SK-N-SH (cell line): ENCODE results near the gene AP4B1. TPM values are rescaled to one million over a fixed set of nuclear protein-coding genes. Genes with fewer than 3 reads are reported as not detected.
A peak's percentile ranks its signal among the peaks of the same experiment; 100 is the strongest.

Source experiments
- CTCF ChIA-PET: fragments of 300-600, 350-600 bp; formaldehyde crosslinking; extraction: SDS; loops from one replicate; lab custom pipeline; 2021; lab: Yijun Ruan, JAX
- POLR2A ChIA-PET: fragments of 350-600 bp; sonication (Branson Sonifier 250); formaldehyde crosslinking; extraction: SDS; loops from one replicate; lab custom pipeline; 2020; ENCODE audit warnings: antibody characterized with exemption, inconsistent platforms; lab: Yijun Ruan, JAX
- DNase-seq: peaks from one replicate; pipeline ENCODE4 v3.0.0; 2012
- H2AFZ ChIP-seq: fragments of 200-600 bp; sonication (generic); 2 replicates; pipeline ENCODE4 v1.8.1; 2016; ENCODE audit warnings: antibody characterized with exemption, mild to moderate bottlenecking, low read depth
- H3F3A ChIP-seq: fragments of 200-600 bp; sonication (generic); replicated peaks from 2 replicates; pipeline ENCODE3; 2016; ENCODE audit warnings: antibody characterized with exemption, mild to moderate bottlenecking; ENCODE audit not compliant: insufficient read depth
- H3K27ac ChIP-seq, 2 experiments: fragments of 200-500 bp in 1 of 2; fragments of 200-600 bp in 1 of 2; sonication (Bioruptor generic) in 1 of 2; sonication (generic), shearing (Covaris generic) in 1 of 2; 2 replicates each; pipeline versions ENCODE4 v1.5.1 to v1.6.1; 2014 to 2016; ENCODE audit warnings: low read depth in 2 of 2, inconsistent platforms in 1 of 2, low read length in 1 of 2, mild to moderate bottlenecking in 1 of 2, mixed read lengths in 1 of 2
- H3K27me3 ChIP-seq: fragments of 200-600 bp; sonication (generic), shearing (Covaris generic); 2 replicates; pipeline ENCODE4 v1.6.1; 2016; ENCODE audit warnings: mixed run types; ENCODE audit not compliant: insufficient read depth
- H3K36me3 ChIP-seq, 2 experiments: fragments of 200-500 bp in 1 of 2; fragments of 200-600 bp in 1 of 2; sonication (Bioruptor generic) in 1 of 2; sonication (generic) in 1 of 2; replicated peaks in 1 of 2; 2 replicates each; pipeline versions ENCODE3 to v1.5.1; 2014 to 2016; ENCODE audit warnings: low read length in 1 of 2, mild to moderate bottlenecking in 1 of 2; ENCODE audit not compliant: insufficient read depth in 2 of 2, control insufficient read depth in 1 of 2
- H3K4me1 ChIP-seq, 2 experiments: fragments of 200-500 bp in 1 of 2; fragments of 200-600 bp in 1 of 2; sonication (Bioruptor generic) in 1 of 2; sonication (generic), shearing (Covaris generic) in 1 of 2; 2 replicates each; pipeline versions ENCODE4 v1.5.1 to v1.6.1; 2014 to 2016; ENCODE audit warnings: low read depth in 1 of 2, low read length in 1 of 2, mixed run types in 1 of 2; ENCODE audit not compliant: insufficient read depth in 2 of 2, control insufficient read depth in 1 of 2
- H3K4me2 ChIP-seq: fragments of 200-600 bp; sonication (generic), shearing (Covaris generic); 2 replicates; pipeline ENCODE4 v1.6.1; 2017; ENCODE audit warnings: mixed run types
- H3K4me3 ChIP-seq, 2 experiments: fragments of 200-500 bp in 1 of 2; fragments of 200-600 bp in 1 of 2; sonication (Bioruptor generic) in 1 of 2; sonication (generic), shearing (Covaris generic) in 1 of 2; 2 replicates each; pipeline versions ENCODE4 v1.5.1 to v1.8.1; 2014 to 2016; ENCODE audit warnings: low read depth in 2 of 2, inconsistent platforms in 1 of 2, low read length in 1 of 2, mild to moderate bottlenecking in 1 of 2, mixed read lengths in 1 of 2, moderate library complexity in 1 of 2
- H3K79me2 ChIP-seq: fragments of 200-600 bp; sonication (generic); 2 replicates; pipeline ENCODE4 v1.8.1; 2017; ENCODE audit warnings: mild to moderate bottlenecking; ENCODE audit not compliant: insufficient read depth
- H3K9ac ChIP-seq: fragments of 200-600 bp; sonication (generic); 2 replicates; pipeline ENCODE4 v1.6.1; 2017; ENCODE audit warnings: mixed run types
- H3K9me2 ChIP-seq: fragments of 200-600 bp; sonication (generic); 2 replicates; pipeline ENCODE4 v1.6.1; 2017; ENCODE audit warnings: mixed run types
- H3K9me3 ChIP-seq: fragments of 200-600 bp; sonication (generic); 2 replicates; pipeline ENCODE4 v1.6.1; 2017; ENCODE audit warnings: mixed run types, mild to moderate bottlenecking, moderate library complexity
- H4K20me1 ChIP-seq: fragments of 200-600 bp; sonication (generic); 2 replicates; pipeline ENCODE4 v1.6.1; 2017; ENCODE audit warnings: mild to moderate bottlenecking, mixed run types; ENCODE audit not compliant: insufficient read depth
- CHD2 ChIP-seq: fragments of 150-350 bp; IDR thresholded peaks from 2 replicates; pipeline ENCODE4 v1.6.1; 2018; ENCODE audit warnings: low read length; ENCODE audit not compliant: partially characterized antibody
- ELF1 ChIP-seq: IDR thresholded peaks from 2 replicates; pipeline ENCODE4 v1.4.0; 2012
- EP300 ChIP-seq, 2 experiments: IDR thresholded peaks; 2 replicates each; pipeline versions ENCODE4 v1.4.0 to v1.6.1; 2012; ENCODE audit warnings: borderline replicate concordance in 1 of 2, low read depth in 1 of 2, low read length in 1 of 2
- FOSL2 ChIP-seq: IDR thresholded peaks from 2 replicates; pipeline ENCODE4 v1.4.0; 2012; ENCODE audit warnings: low read depth, mild to moderate bottlenecking, moderate library complexity, borderline replicate concordance
- FOXJ3 ChIP-seq: sonication (generic); formaldehyde crosslinking; IDR thresholded peaks from 2 replicates; pipeline ENCODE4 v1.5.1; 2020; ENCODE audit warnings: mild to moderate bottlenecking, missing genetic modification reagents
- GABPA ChIP-seq: IDR thresholded peaks from 2 replicates; pipeline ENCODE4 v1.4.0; 2012; ENCODE audit warnings: low read depth, mild to moderate bottlenecking
- GATA2 ChIP-seq: sonication (generic); formaldehyde crosslinking; IDR thresholded peaks from 2 replicates; pipeline ENCODE4 v1.5.0; 2020; ENCODE audit warnings: mild to moderate bottlenecking, missing genetic modification reagents
- MXI1 ChIP-seq: IDR thresholded peaks from 2 replicates; pipeline ENCODE4 v1.6.1; 2012; ENCODE audit warnings: mild to moderate bottlenecking, low read depth, low read length, improper control_type of control experiment
- POLR2AphosphoS5 ChIP-seq: IDR thresholded peaks from 2 replicates; pipeline ENCODE4 v1.6.1; 2012; ENCODE audit warnings: low read depth, low read length
- RCOR1 ChIP-seq: fragments of 150-350 bp; IDR thresholded peaks from 2 replicates; pipeline ENCODE4 v1.6.1; 2017; ENCODE audit warnings: antibody characterized with exemption, low read length
- RFX5 ChIP-seq: IDR thresholded peaks from 2 replicates; pipeline ENCODE4 v1.6.1; 2012; ENCODE audit warnings: mild to moderate bottlenecking, improper control_type of control experiment, low read length
- RXRA ChIP-seq: IDR thresholded peaks from 2 replicates; pipeline ENCODE4 v1.4.0; 2012; ENCODE audit warnings: low read depth, mild to moderate bottlenecking, borderline replicate concordance
- SIN3A ChIP-seq: IDR thresholded peaks from 2 replicates; pipeline ENCODE4 v1.6.1; 2012; ENCODE audit warnings: low read depth, mild to moderate bottlenecking, low read length, moderate library complexity, borderline replicate concordance
- SMC3 ChIP-seq: IDR thresholded peaks from 2 replicates; pipeline ENCODE4 v1.6.1; 2012; ENCODE audit warnings: low read depth, low read length, improper control_type of control experiment
- TAF1 ChIP-seq: IDR thresholded peaks from 2 replicates; pipeline ENCODE4 v1.6.1; 2012; ENCODE audit warnings: low read depth, mild to moderate bottlenecking, low read length, moderate library complexity, borderline replicate concordance
- TEAD4 ChIP-seq: IDR thresholded peaks from 2 replicates; pipeline ENCODE4 v1.4.0; 2012; ENCODE audit warnings: mild to moderate bottlenecking, borderline replicate concordance; ENCODE audit not compliant: insufficient read depth
- YY1 ChIP-seq: IDR thresholded peaks from 2 replicates; pipeline ENCODE4 v1.4.0; 2012; ENCODE audit warnings: low read depth, mild to moderate bottlenecking
- WGBS: methylation state at CpG from one replicate; pipeline ENCODE4 v1.1.6; 2017; ENCODE audit warnings: low lambda C conversion rate; 5-methylcytosine and 5-hydroxymethylcytosine counted together
- polyA plus RNA-seq, 3 experiments: library from polyadenylated mRNA; depleted of rRNA; stranded (reverse); fragments of >200 nt; gene quantifications; 2 replicates each; pipeline ENCODE4 v1.2.3, GENCODE V29; 2012
- TF ChIP-seq, protein P1 (sequence below): IDR thresholded peaks from 2 replicates; pipeline ENCODE4 v1.4.0; 2012; ENCODE audit warnings: low read depth
- TF ChIP-seq, protein P2 (sequence below): IDR thresholded peaks from 2 replicates; pipeline ENCODE4; 2012
- TF ChIP-seq, protein P3 (sequence below): fragments of 150-350 bp; IDR thresholded peaks from 2 replicates; pipeline ENCODE4 v1.6.1; 2016; ENCODE audit warnings: mild to moderate bottlenecking, low read depth, low read length
- TF ChIP-seq, protein P4 (sequence below): IDR thresholded peaks from 2 replicates; pipeline ENCODE4 v1.4.0; 2012; ENCODE audit warnings: low read depth, borderline replicate concordance
- TF ChIP-seq, protein P5 (sequence below): IDR thresholded peaks from 2 replicates; pipeline ENCODE4 v1.6.1; 2012; ENCODE audit warnings: mild to moderate bottlenecking, low read depth, low read length, moderate library complexity
- TF ChIP-seq, protein P6 (sequence below): IDR thresholded peaks from 2 replicates; pipeline ENCODE4 v1.4.0; 2012; ENCODE audit warnings: low read depth, borderline replicate concordance

AP4B1 gene
- polyA plus RNA-seq, 1 of the 3 experiments (the other 2 are of a cell fraction), result 11.5 TPM

DNA sequence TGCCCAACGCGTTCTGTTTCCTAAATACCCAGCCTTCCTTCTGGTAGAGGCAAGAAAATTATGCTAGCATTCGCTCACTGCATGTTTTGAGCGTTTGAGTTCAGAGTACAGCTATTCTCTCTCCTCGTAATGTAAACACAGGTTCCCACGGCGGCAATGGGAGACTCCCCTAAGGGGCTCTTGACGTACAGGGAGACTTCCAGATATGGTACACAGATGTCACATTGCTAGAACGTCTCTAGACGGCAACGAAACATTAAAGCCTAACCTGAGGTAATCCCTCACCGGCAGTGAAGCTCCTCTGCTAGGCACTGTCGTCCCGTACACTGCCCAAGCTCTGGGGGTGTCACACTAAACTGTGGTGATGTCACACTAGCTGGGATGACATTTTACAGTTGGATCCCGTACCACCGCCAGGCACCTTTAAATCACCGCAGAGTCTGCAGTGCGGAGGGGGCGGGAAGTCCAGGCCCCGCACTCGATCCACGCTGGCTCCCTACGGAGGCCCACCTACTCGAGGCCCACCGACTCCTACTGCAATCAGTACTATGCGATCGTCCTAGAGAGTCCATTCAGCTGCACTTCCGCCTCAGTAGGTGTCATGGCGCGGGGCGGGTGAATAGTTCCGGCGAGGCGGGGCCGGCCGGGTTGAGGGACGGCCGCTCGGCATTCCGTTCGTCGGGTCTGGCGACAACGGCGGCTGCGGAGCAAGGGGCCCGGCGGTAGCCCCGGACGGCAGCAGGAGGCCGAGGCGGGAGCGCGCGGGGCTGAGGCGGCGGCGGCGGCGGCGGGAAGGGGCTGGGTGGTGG lies 24.5 kb upstream of the AP4B1 start, which contains the start of gene HIPK1:
HIPK1 (plus strand) TSS at position 384 of the 809 bp plus-strand sequence.
- Histone ChIP-seq H3K9ac (peak within 1 kb of the TSS; percentile 98), H2AFZ (peak within 1 kb of the TSS; percentile 98), H3K27ac (peak within 1 kb of the TSS; percentile 86 to 89), H3K4me2 (peak within 1 kb of the TSS; percentile 95), H3K4me3 (peak within 1 kb of the TSS; percentile 93 to 99), H3K36me3 (no peaks in the 10 kb centered on the region), H3K27me3 (no peaks in the 10 kb centered on the region), H3F3A (no peaks in the 10 kb centered on the region), H3K9me3 (no peaks in the 10 kb centered on the region), H3K4me1 (peaks cover 8 to 22% of the 10 kb centered on the region in 2 experiments), H3K79me2 (peaks cover 48% of the 10 kb centered on the region), H3K9me2 (no peaks in the 10 kb centered on the region), H4K20me1 (peaks cover 35% of the 10 kb centered on the region)
- ChIA-PET POLR2A (interaction anchor here (0.8 to 2.9 kb wide), 3 partner anchors 24 to 170 kb away, joined by 3 to 21 read pairs (median 4); partner anchors contain the start of genes AP4B1, DCLRE1B, PHTF1 and RSBN1), CTCF (interaction anchor here (0.7 to 3.2 kb wide), 9 partner anchors 10 to 354 kb away, joined by 3 to 19 read pairs (median 4); partner anchors contain the start of genes AP4B1, DCLRE1B and RSBN1)
- 3% methylated on average over 14 of the region's 61 CpGs for WGBS
- DNase-seq, result peak; percentile 95
- TF ChIP-seq RXRA, result no peak
- peak; percentile 98 for TF ChIP-seq YY1
- TF ChIP-seq, protein P1, sequence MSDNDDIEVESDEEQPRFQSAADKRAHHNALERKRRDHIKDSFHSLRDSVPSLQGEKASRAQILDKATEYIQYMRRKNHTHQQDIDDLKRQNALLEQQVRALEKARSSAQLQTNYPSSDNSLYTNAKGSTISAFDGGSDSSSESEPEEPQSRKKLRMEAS, result peak; percentile 80
- peak; percentile 94 for TF ChIP-seq SIN3A
- peak; percentile 100 for TF ChIP-seq ELF1
- peak; percentile 44; the same call in 1 of the 2 replicates for TF ChIP-seq GATA2
- TF ChIP-seq, protein P2, sequence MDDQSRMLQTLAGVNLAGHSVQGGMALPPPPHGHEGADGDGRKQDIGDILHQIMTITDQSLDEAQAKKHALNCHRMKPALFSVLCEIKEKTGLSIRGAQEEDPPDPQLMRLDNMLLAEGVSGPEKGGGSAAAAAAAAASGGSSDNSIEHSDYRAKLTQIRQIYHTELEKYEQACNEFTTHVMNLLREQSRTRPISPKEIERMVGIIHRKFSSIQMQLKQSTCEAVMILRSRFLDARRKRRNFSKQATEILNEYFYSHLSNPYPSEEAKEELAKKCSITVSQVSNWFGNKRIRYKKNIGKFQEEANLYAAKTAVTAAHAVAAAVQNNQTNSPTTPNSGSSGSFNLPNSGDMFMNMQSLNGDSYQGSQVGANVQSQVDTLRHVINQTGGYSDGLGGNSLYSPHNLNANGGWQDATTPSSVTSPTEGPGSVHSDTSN, result peak; percentile 51; the same call in 1 of the 2 replicates
- peak; percentile 61; the same call in 1 of the 2 replicates for TF ChIP-seq RFX5
- TF ChIP-seq FOSL2, result no peak
- peak; percentile 15; the same call in 1 of the 2 replicates for TF ChIP-seq SMC3
- peak; percentile 78; the same call in 1 of the 2 replicates for TF ChIP-seq POLR2AphosphoS5
- no peak; the same call in 1 of the 2 replicates for TF ChIP-seq RCOR1
- TF ChIP-seq, protein P3, sequence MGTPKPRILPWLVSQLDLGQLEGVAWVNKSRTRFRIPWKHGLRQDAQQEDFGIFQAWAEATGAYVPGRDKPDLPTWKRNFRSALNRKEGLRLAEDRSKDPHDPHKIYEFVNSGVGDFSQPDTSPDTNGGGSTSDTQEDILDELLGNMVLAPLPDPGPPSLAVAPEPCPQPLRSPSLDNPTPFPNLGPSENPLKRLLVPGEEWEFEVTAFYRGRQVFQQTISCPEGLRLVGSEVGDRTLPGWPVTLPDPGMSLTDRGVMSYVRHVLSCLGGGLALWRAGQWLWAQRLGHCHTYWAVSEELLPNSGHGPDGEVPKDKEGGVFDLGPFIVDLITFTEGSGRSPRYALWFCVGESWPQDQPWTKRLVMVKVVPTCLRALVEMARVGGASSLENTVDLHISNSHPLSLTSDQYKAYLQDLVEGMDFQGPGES, result no peak
- no peak for TF ChIP-seq TEAD4
- TF ChIP-seq MXI1, result peak; percentile 86
- TF ChIP-seq, protein P4, sequence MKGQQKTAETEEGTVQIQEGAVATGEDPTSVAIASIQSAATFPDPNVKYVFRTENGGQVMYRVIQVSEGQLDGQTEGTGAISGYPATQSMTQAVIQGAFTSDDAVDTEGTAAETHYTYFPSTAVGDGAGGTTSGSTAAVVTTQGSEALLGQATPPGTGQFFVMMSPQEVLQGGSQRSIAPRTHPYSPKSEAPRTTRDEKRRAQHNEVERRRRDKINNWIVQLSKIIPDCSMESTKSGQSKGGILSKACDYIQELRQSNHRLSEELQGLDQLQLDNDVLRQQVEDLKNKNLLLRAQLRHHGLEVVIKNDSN, result no peak
- peak; percentile 67 for TF ChIP-seq TAF1
- TF ChIP-seq, protein P5, sequence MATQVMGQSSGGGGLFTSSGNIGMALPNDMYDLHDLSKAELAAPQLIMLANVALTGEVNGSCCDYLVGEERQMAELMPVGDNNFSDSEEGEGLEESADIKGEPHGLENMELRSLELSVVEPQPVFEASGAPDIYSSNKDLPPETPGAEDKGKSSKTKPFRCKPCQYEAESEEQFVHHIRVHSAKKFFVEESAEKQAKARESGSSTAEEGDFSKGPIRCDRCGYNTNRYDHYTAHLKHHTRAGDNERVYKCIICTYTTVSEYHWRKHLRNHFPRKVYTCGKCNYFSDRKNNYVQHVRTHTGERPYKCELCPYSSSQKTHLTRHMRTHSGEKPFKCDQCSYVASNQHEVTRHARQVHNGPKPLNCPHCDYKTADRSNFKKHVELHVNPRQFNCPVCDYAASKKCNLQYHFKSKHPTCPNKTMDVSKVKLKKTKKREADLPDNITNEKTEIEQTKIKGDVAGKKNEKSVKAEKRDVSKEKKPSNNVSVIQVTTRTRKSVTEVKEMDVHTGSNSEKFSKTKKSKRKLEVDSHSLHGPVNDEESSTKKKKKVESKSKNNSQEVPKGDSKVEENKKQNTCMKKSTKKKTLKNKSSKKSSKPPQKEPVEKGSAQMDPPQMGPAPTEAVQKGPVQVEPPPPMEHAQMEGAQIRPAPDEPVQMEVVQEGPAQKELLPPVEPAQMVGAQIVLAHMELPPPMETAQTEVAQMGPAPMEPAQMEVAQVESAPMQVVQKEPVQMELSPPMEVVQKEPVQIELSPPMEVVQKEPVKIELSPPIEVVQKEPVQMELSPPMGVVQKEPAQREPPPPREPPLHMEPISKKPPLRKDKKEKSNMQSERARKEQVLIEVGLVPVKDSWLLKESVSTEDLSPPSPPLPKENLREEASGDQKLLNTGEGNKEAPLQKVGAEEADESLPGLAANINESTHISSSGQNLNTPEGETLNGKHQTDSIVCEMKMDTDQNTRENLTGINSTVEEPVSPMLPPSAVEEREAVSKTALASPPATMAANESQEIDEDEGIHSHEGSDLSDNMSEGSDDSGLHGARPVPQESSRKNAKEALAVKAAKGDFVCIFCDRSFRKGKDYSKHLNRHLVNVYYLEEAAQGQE, result no peak
- peak; percentile 83 for TF ChIP-seq GABPA
- TF ChIP-seq, protein P6, sequence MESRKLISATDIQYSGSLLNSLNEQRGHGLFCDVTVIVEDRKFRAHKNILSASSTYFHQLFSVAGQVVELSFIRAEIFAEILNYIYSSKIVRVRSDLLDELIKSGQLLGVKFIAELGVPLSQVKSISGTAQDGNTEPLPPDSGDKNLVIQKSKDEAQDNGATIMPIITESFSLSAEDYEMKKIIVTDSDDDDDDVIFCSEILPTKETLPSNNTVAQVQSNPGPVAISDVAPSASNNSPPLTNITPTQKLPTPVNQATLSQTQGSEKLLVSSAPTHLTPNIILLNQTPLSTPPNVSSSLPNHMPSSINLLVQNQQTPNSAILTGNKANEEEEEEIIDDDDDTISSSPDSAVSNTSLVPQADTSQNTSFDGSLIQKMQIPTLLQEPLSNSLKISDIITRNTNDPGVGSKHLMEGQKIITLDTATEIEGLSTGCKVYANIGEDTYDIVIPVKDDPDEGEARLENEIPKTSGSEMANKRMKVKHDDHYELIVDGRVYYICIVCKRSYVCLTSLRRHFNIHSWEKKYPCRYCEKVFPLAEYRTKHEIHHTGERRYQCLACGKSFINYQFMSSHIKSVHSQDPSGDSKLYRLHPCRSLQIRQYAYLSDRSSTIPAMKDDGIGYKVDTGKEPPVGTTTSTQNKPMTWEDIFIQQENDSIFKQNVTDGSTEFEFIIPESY, result no peak
- TF ChIP-seq CHD2, result peak; percentile 88
- TF ChIP-seq EP300 (IDR thresholded peaks at IDR 0.05; ENCODE audit: borderline replicate concordance in 1 of 2, low read depth in 1 of 2, low read length in 1 of 2), result peak; percentile 41 to 45; a peak in 1 of 4 replicates
- peak; percentile 69 for TF ChIP-seq FOXJ3
